GM19452 (cell line): ENCODE data around the gene TRIM46.
A peak's percentile ranks its signal among the peaks of the same experiment; 100 is the strongest.

Experiments
- ATAC-seq: cut with Tn5 transposase; IDR thresholded peaks from one replicate; pipeline ENCODE4 v1.9.1; 2021; ENCODE audit not compliant: unreplicated experiment

Gene TRIM46

GRCh38 chr1:155173478-155174323, at the start of gene TRIM46:
Gene TRIM46 (plus strand): TSS chr1:155173849. CDS start chr1:155173967, 118 bp downstream.
- no peak for ATAC-seq

GRCh38 chr1:155124503-155125463, 48.9 kb upstream of the TRIM46 start:
- ATAC-seq: no peak

- no peak for ATAC-seq
These were observed 48.1 kb upstream of the TRIM46 start for GRCh38 chr1:155125511-155125945.

GRCh38 chr1:155125946-155126555, 47.6 kb upstream of the TRIM46 start:
- ATAC-seq: no peak

GRCh38 chr1:155126556-155127104, 47.0 kb upstream of the TRIM46 start:
- no peak for ATAC-seq

- ATAC-seq: no peak
These were observed 46.3 kb upstream of the TRIM46 start, which contains the start of gene EFNA1 for GRCh38 chr1:155127105-155127966. Gene EFNA1 (plus strand): TSS chr1:155127876. CDS start chr1:155127978, 102 bp downstream.

- no peak for ATAC-seq
These were observed 45.5 kb upstream of the TRIM46 start for GRCh38 chr1:155127967-155128754.

GRCh38 chr1:155128755-155129473, 44.7 kb upstream of the TRIM46 start:
- no peak for ATAC-seq

- ATAC-seq: no peak
These were observed 43.2 kb upstream of the TRIM46 start for GRCh38 chr1:155130272-155131006.

GRCh38 chr1:155131285-155131684, 42.4 kb upstream of the TRIM46 start:
- no peak for ATAC-seq

- ATAC-seq: no peak
These were observed 41.8 kb upstream of the TRIM46 start for GRCh38 chr1:155131856-155132255.

- ATAC-seq: no peak
These were observed 39.8 kb upstream of the TRIM46 start for GRCh38 chr1:155133799-155134281.

GRCh38 chr1:155134322-155134721, 39.3 kb upstream of the TRIM46 start:
- ATAC-seq: no peak

GRCh38 chr1:155134880-155135414, 38.7 kb upstream of the TRIM46 start:
- no peak for ATAC-seq

GRCh38 chr1:155135415-155136028, 38.1 kb upstream of the TRIM46 start, which contains the start of gene SLC50A1:
Gene SLC50A1 (plus strand): TSS chr1:155135852. CDS start chr1:155135912, 60 bp downstream.
- ATAC-seq: peak; percentile 71

- ATAC-seq: no peak
These were observed 36.9 kb upstream of the TRIM46 start for GRCh38 chr1:155136748-155137147.
